ENCODE data around the gene WDR37. TPM values are rescaled to one million over a fixed set of nuclear protein-coding genes. Genes with fewer than 3 reads are reported as not detected.
"Not testable (repeated sequence)": the region's sequence is repeated elsewhere in the genome, so short reads cannot be mapped to it uniquely, and the experiment has no call there.

WDR37 gene
- polyA plus RNA-seq, 1 of the 3 experiments (the other 2 are of a cell fraction): 11.9 TPM

GRCh38 chr10:1036341-1036791, 19.8 kb upstream of the WDR37 start:
- no peak for DNase-seq
- Histone ChIP-seq H3K4me3 (ENCODE audit: low read depth in 2 of 2, low read length in 1 of 2) (no peak overlapping the region), H3F3A (replicated peaks; ENCODE audit: insufficient read depth) (peaks cover 4% of the 10 kb centered on the region), H3K9me3 (no peaks in the 10 kb centered on the region), H2AFZ (ENCODE audit: low read depth) (no peak overlapping the region), H3K36me3 (replicated peaks in 1 of 2; ENCODE audit: control insufficient read depth in 1 of 2, insufficient read depth in 2 of 2, low read length in 1 of 2) (peaks cover 13 to 31% of the 10 kb centered on the region in 2 experiments), H3K9ac (no peak overlapping the region), H3K9me2 (no peaks in the 10 kb centered on the region), H3K4me1 (ENCODE audit: control insufficient read depth in 1 of 2, insufficient read depth in 2 of 2, low read depth in 1 of 2, low read length in 1 of 2) (no peaks in the 10 kb centered on the region), H3K4me2 (no peak overlapping the region), H4K20me1 (ENCODE audit: insufficient read depth) (no peaks in the 10 kb centered on the region), H3K79me2 (ENCODE audit: insufficient read depth) (no peaks in the 10 kb centered on the region), H3K27me3 (ENCODE audit: insufficient read depth) (no peaks in the 10 kb centered on the region), H3K27ac (ENCODE audit: low read depth in 2 of 2, low read length in 1 of 2) (no peak overlapping the region)
- WGBS (ENCODE audit: low lambda C conversion rate): 71% methylated on average over 11 of the region's 14 CpGs
- POLR2A ChIA-PET: interaction anchor here (1.2 kb wide), 1 partner anchor 13 kb away, joined by 3 read pairs; the partner anchor contains the start of gene IDI1
- CTCF ChIA-PET: no interaction called here
- TF ChIP-seq POLR2AphosphoS5 (IDR thresholded peaks at IDR 0.05; ENCODE audit: low read depth, low read length) (no peak), USF2 (IDR thresholded peaks at IDR 0.05; ENCODE audit: borderline replicate concordance, low read depth, low read length) (no peak), EP300 (IDR thresholded peaks at IDR 0.05; ENCODE audit: borderline replicate concordance in 1 of 2, low read depth in 1 of 2, low read length in 1 of 2) (no peak)

GRCh38 chr10:1037098-1037497, 19.1 kb upstream of the WDR37 start:
- Histone ChIP-seq H3K9ac (no peak overlapping the region), H3F3A (replicated peaks; ENCODE audit: insufficient read depth) (peaks cover 4% of the 10 kb centered on the region), H3K4me2 (no peak overlapping the region), H2AFZ (ENCODE audit: low read depth) (no peak overlapping the region), H3K4me1 (ENCODE audit: control insufficient read depth in 1 of 2, insufficient read depth in 2 of 2, low read depth in 1 of 2, low read length in 1 of 2) (no peaks in the 10 kb centered on the region), H3K9me2 (no peaks in the 10 kb centered on the region), H4K20me1 (ENCODE audit: insufficient read depth) (no peaks in the 10 kb centered on the region), H3K27me3 (ENCODE audit: insufficient read depth) (no peaks in the 10 kb centered on the region), H3K36me3 (replicated peaks in 1 of 2; ENCODE audit: control insufficient read depth in 1 of 2, insufficient read depth in 2 of 2, low read length in 1 of 2) (peaks cover 20 to 36% of the 10 kb centered on the region in 2 experiments), H3K4me3 (ENCODE audit: low read depth in 2 of 2, low read length in 1 of 2) (no peak overlapping the region), H3K79me2 (ENCODE audit: insufficient read depth) (no peaks in the 10 kb centered on the region), H3K9me3 (no peaks in the 10 kb centered on the region), H3K27ac (ENCODE audit: low read depth in 2 of 2, low read length in 1 of 2) (no peak overlapping the region)
- DNase-seq: no peak
- WGBS (ENCODE audit: low lambda C conversion rate): 90% methylated on average over 11 of the region's 11 CpGs
- ChIA-PET CTCF (interaction anchor here (1.2 kb wide), 1 partner anchor 11 kb away, joined by 3 read pairs; the partner anchor contains the start of gene IDI1), POLR2A (interaction anchor here (1.2 kb wide), 1 partner anchor 12 kb away, joined by 3 read pairs; the partner anchor contains the start of gene IDI1)
- no peak for TF ChIP-seq SMC3 (IDR thresholded peaks at IDR 0.05; ENCODE audit: low read depth, low read length)
- no peak for TF ChIP-seq MXI1 (IDR thresholded peaks at IDR 0.05; ENCODE audit: low read depth, low read length)
- no peak for TF ChIP-seq EP300 (IDR thresholded peaks at IDR 0.05; ENCODE audit: borderline replicate concordance in 1 of 2, low read depth in 1 of 2, low read length in 1 of 2)
- TF ChIP-seq NRF1 (IDR thresholded peaks at IDR 0.05; ENCODE audit: low read depth, low read length): no peak
- TF ChIP-seq FOXJ3 (CRISPR knock-in tag; IDR thresholded peaks at IDR 0.05): no peak
- TF ChIP-seq NFIC (IDR thresholded peaks at IDR 0.05; ENCODE audit: borderline replicate concordance): no peak

GRCh38 chr10:1038769-1039168, 17.4 kb upstream of the WDR37 start:
- CTCF ChIA-PET; H2AFZ ChIP-seq (ENCODE audit: low read depth); POLR2A ChIA-PET; H3K9me3 ChIP-seq; H3K4me1 ChIP-seq (ENCODE audit: control insufficient read depth in 1 of 2, insufficient read depth in 2 of 2, low read depth in 1 of 2, low read length in 1 of 2); H3K4me2 ChIP-seq; H3K9me2 ChIP-seq; H3K27ac ChIP-seq (ENCODE audit: low read depth in 2 of 2, low read length in 1 of 2); DNase-seq; H3K27me3 ChIP-seq (ENCODE audit: insufficient read depth); H3K4me3 ChIP-seq (ENCODE audit: low read depth in 2 of 2, low read length in 1 of 2); H3K79me2 ChIP-seq (ENCODE audit: insufficient read depth); H4K20me1 ChIP-seq (ENCODE audit: insufficient read depth); H3K9ac ChIP-seq: not testable (repeated sequence)
- H3K36me3 ChIP-seq (replicated peaks in 1 of 2; ENCODE audit: control insufficient read depth in 1 of 2, insufficient read depth in 2 of 2, low read length in 1 of 2): peaks cover 33 to 53% of the 10 kb centered on the region in 2 experiments
- peaks cover 11% of the 10 kb centered on the region for H3F3A ChIP-seq (replicated peaks; ENCODE audit: insufficient read depth)
- WGBS (ENCODE audit: low lambda C conversion rate): 100% methylated on average over 9 of the region's 20 CpGs
